GM12892 (cell line): ENCODE measurements around the gene ANKRD34C.

Source experiments
- DNase-seq: peaks from one replicate; pipeline ENCODE4 v3.0.0; 2011; ENCODE audit not compliant: insufficient read length
- FAIRE-seq: peaks from 2 replicates; lab custom pipeline; 2011; peaks lifted over from hg19 to GRCh38; lab: Jason Lieb, UNC
- POLR2A ChIP-seq: IDR thresholded peaks from 2 replicates; pipeline ENCODE4 v1.6.1; 2011; ENCODE audit warnings: low read depth, low read length, control low read depth
- POLR2AphosphoS5 ChIP-seq: IDR thresholded peaks from 2 replicates; pipeline ENCODE4 v1.6.1; 2011; ENCODE audit warnings: low read depth, low read length, control low read depth
- TAF1 ChIP-seq: IDR thresholded peaks from 2 replicates; pipeline ENCODE4 v1.6.1; 2011; ENCODE audit warnings: low read depth, mild to moderate bottlenecking, control low read depth, low read length, borderline replicate concordance

Gene ANKRD34C

DNA sequence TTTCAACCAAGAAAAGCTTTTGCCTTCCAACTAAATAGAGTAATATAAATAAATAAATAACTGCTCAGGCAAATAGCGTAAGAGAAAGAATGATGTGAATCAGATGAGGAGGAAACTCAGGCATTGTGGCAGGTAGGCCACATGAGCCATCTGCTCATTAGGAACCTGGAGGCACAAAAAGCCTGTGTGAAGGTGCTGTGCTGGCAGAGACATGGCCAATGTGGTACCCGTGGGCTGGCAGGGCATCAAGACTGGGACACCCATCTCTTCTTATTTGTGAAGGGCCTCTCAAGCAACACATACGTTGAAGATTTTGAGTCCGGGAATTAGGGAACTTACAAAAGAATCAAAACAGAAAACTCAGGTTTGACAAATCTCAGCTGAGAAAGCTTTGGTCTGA, 9.5 kb downstream of the ANKRD34C start:
- no peak for TF ChIP-seq POLR2A
- TF ChIP-seq POLR2AphosphoS5: no peak
- no peak for TF ChIP-seq TAF1
- FAIRE-seq: no peak
- no peak for DNase-seq

- no peak for TF ChIP-seq POLR2A
- TF ChIP-seq POLR2AphosphoS5: no peak
- no peak for TF ChIP-seq TAF1
- FAIRE-seq (no peak), DNase-seq (no peak)
Observed at GRCh38 chr15:79294075-79294474, 11.6 kb downstream of the ANKRD34C start.

DNA sequence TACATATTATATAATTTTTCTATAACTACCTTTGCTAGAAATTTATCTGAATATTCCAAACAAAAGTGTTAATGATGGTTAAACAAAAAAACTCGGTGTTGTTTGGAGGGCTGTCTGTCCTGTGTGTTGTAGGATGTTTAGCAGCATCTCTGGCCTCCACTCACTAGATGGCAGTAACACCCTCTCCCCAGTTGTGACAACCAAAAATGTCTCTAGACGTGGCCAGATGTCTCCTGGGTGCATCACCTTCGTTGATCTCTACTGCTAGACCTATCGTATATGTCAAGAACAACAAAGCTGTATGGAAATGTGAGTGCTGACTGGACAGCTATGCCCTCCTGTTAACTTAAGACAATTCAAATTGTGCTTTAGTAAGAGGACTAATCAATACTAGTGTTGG, 14.1 kb downstream of the ANKRD34C start:
- FAIRE-seq: peak; percentile 70
- TF ChIP-seq POLR2A: no peak
- TF ChIP-seq POLR2AphosphoS5: no peak
- no peak for TF ChIP-seq TAF1
- DNase-seq: no peak

- TF ChIP-seq TAF1: no peak
- no peak for TF ChIP-seq POLR2AphosphoS5
- no peak for TF ChIP-seq POLR2A
- DNase-seq (no peak), FAIRE-seq (no peak)
Observed at GRCh38 chr15:79299126-79299840, 16.8 kb downstream of the ANKRD34C start.

DNA sequence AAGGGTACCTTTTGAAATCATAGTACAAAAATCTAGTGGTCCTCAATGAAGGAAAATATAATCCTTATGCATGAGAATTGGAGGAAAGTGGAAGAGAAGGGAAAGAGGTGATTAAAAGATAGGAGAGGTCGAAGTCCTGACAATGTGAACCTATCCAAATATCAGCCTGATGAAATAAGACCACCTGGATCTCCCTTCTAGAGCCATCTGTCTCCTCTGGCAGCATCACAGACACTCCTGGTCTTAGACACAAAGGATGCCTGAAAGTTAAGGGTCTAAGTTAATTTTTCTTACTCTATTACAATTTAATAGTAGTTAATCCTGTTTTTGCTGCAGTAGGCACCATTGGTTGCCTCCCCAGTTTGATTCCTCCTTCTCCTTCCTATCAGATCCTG, 17.3 kb downstream of the ANKRD34C start:
- no peak for TF ChIP-seq POLR2AphosphoS5
- TF ChIP-seq POLR2A: no peak
- TF ChIP-seq TAF1: no peak
- DNase-seq (no peak), FAIRE-seq (no peak)

DNA sequence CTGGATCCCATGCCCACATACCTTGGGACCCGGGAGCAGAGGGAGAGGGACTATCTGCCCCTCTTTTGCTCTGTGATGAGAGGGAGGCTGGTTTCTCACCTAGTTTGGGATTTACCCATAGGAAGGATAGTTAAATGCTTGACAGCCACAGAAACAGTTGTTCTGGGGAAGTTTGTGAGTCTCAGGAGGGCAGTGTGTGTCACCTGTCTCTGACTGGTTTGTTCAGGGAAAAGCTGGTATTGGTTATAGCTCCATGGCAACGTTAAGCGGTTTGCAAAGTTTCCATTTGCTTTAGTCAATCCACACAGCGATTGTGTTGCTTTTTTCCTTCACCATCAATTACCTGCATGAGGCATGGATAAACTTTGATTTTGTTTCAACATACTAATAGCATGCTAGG, 24.7 kb downstream of the ANKRD34C start:
- DNase-seq: no peak
- no peak for TF ChIP-seq TAF1
- no peak for FAIRE-seq

DNA sequence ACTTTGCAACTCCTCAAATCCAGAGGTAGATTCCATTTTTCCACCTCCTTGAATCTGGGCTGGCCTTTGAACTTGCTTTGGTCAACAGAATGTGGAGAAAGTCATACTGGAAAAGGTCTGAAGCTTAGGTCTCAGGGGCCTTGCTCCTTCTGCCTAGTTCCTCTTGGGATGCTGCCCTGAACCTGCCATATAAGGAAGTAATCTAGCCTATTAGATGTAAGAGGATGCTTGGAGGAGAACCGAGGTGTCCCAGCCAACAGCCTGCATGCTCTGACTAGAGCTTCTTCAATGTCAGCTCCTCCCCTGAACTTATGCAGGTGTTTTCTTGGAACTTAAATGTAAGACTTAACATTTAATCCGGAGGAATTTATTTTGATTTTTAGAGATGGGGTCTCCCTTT, 26.4 kb downstream of the ANKRD34C start:
- DNase-seq: no peak
- FAIRE-seq: no peak
- TF ChIP-seq POLR2A: no peak
- TF ChIP-seq POLR2AphosphoS5: no peak
- no peak for TF ChIP-seq TAF1

DNA sequence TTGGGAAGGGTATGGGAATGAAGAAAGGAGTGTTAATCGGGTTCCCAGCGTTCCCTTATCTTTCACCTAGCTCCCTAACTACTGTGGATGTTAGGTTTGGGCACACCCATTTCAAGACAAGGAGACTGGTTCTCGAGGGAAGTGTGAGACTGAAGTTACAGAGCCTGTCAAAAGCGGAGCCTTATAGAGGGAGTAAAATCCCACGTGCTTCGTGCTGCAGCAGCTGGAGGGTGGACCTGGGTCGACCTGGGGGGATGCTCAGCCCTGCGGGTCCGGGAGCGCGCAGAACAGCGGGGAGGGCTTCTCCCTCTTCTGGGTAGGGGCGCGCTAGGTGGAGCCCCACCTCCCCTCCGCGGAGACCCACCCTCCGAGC, 28.1 kb downstream of the ANKRD34C start:
- DNase-seq (no peak), FAIRE-seq (no peak)
- TF ChIP-seq POLR2A (no peak), TAF1 (no peak), POLR2AphosphoS5 (no peak)

DNA sequence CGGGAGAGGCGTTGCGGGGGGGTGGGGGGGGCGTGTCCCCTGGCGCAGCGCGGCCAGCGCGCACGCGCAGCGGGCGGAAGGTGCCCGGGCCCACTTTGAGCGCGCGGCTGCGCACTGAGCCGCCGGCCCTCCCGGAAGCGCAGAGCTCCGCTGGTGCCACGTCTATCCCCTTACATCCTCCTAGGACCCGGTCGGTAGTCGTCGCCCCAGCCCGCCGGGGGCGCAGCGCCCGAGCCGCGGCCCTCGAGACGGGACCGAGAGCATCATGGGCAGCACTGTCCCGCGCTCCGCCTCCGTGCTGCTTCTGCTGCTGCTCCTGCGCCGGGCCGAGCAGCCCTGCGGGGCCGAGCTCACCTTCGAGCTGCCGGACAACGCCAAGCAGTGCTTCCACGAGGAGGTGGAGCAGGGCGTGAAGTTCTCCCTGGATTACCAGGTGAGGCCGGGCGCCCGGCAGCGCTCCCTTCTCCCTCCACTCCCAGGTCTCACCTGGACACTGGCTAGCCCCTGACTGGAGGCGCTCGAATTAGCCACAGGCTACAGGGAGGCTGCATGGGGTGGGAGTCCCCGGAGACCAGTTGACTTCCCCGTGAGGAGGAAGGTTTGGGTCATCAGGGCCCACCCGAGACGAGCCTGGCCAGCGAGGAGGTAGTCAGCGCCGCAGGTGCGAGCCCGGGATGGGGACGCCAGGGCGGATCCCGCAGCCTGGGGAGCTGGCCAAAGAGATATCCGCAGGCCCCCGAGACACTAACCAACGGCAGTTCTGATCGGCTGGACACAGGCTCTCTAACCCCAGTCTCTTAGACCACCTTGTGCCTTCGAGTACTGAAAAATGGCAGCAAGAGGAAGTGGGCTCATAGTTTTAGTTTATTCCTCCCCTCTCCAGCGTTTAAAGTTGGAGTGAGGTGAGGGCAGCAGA, 28.7 kb downstream of the ANKRD34C start, which contains the start of gene TMED3:
TMED3 (plus strand) TSS at position 128 of the 916 bp plus-strand sequence; CDS start at position 266, 138 bp downstream.
- peak; percentile 87 for FAIRE-seq
- DNase-seq: peak; percentile 97
- TF ChIP-seq POLR2AphosphoS5 (peak; percentile 55; the same call in 1 of the 2 replicates), POLR2A (peak; percentile 83), TAF1 (0 out of 2 replicates have a peak, but pooled peaks have one; percentile 38)

DNA sequence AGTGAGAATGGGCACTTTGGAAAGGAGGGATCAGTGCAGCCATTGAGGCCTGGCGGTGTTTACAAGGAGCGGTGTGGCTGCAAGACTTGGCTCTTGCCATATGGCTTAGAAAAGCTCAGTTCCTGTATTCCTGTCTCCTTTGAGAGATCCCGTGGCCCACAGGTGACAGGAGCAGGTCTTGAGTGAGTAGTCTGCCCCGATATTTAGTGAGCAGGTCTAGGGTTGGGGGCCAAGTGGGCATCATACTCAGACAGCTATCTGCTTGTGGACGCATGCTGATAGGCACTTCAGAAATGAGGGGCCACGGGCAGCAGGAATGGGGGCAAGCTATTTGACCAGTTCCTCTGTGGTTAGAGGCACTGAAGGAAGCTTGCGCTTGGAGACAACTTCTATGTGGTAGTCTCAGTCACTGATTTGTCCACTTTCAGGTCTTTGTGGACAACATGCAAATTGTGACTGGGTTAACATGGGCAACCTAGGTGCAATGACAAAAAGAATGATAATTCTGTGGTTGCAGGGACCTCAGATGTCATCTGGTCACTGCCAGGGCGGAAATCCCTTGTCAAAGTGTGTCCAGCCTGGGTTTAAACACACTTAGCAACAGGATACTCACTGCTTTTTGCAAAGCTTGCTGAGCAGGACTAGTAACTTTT, 29.5 kb downstream of the ANKRD34C start:
- no peak for DNase-seq
- FAIRE-seq: peak; percentile 14
- TF ChIP-seq TAF1 (no peak), POLR2A (no peak), POLR2AphosphoS5 (no peak)

GRCh38 chr15:79314186-79314585, 31.7 kb downstream of the ANKRD34C start:
- TF ChIP-seq POLR2A: no peak
- no peak for TF ChIP-seq TAF1
- no peak for TF ChIP-seq POLR2AphosphoS5
- DNase-seq: no peak
- no peak for FAIRE-seq
